HG03342 (cell line): Measurements from ENCODE around the gene ANO9.
"Not testable (repeated sequence)": the region's sequence is repeated elsewhere in the genome, so short reads cannot be mapped to it uniquely, and the experiment has no call there.

Experiments
- ATAC-seq: cut with Tn5 transposase; IDR thresholded peaks from one replicate; pipeline ENCODE4 v1.9.1; 2021; ENCODE audit warnings: mild to moderate bottlenecking, moderate library complexity; ENCODE audit not compliant: unreplicated experiment

Gene ANO9

DNA sequence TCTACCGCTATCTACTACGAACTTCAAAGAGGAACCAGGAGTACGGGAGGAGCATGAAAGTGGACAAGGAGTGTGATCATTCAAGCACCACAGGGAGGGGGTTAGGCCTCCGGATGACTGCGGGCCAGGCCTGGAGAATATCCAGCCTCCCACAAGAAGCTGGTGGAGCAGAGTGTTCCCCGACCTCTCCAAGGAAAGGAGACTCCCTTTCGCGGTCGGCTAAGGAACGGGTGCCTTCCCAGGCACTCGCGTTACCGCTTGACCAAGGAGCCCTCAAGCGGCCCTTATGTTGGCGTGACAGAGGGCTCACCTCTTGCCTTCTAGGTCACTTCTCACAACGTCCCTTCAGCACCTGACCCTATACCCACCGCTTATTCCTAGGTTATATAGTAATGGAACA lies 52.4 kb downstream of the ANO9 start:
- ATAC-seq, result not testable (repeated sequence)

DNA sequence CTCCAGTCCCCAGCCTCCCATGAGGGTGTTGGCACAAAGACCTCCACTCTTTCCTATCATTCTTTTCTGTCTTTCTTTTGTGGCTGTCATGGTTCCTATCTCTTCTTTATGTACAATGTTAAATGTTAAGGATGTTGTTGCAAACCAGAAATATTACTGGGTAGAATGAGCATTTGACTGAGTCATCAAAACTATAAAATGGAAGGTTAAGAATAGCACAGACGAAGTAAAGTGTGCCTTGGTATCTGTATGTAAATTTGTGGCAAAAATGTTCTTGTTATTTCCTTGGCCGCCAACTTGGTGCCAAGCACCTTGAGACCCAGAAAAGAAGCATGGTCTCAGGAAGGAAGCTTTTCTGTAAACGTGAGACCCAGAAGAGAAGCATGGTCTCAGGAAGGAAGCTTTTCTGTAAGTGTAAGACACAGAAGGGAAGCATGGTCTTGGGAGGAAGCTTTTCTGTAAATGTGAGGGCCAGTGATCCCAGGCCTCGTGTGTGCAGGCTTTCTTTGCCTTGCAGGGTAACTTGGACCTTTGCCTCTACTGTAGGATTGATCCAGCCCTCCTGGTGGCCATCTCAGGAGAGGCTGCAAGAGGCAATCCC lies 54.5 kb downstream of the ANO9 start:
- ATAC-seq, result no peak

DNA sequence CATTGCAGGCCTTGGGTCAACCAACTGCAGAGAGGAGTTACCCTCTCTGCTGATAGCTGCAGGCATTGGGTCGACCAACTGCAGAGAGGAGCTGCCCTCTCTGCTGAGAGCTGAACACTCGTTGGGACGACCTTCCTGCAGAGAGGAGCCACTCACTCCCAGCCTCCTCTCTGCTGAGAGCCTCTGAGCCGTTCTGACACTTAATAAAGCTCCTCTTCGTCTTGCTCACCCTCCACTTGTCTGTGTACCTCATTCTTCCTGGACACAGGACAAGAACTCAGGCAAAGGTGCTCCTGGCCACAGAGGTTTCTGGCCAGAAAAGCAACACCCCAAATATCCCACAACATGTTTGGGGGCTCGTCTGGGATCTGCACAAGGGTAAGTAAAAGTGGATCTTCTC lies 55.3 kb downstream of the ANO9 start:
- no peak for ATAC-seq

DNA sequence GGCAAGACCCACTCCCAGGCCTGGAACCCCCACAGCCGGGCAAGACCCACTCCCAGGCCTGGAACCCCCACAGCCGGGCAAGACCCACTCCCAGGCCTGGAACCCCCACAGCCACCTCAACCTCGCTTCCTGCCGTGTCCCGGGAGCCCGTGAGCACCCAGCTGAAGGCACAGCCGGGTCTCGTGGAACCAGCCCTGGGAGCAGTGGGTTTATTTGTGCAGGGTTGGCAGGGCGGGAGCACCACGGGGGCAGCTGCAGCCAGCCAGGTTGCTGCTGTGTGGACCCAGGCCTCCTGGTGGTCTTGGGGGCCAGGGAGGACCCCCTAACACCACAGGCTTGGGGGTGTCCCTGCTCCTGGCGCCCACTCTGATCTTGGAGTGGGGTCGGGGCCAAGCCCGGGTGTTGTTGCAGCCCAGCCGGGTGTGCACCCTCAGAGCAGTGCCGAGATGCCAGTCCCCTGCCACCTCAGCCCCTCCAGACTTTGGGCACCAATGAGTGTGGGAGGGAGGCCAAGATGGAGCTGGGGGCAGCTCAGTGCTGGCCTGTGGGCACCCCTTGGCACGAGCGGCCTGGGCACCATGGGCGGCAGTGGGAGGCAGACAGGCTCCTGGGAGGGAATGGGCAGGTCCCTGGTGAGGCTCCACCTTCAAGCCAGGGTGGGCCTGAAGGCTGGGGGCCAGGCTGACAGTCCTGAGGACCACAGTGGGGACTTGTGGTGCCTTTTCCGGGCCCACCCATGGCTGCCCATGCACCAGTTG lies 56.0 kb downstream of the ANO9 start:
- ATAC-seq, result no peak

DNA sequence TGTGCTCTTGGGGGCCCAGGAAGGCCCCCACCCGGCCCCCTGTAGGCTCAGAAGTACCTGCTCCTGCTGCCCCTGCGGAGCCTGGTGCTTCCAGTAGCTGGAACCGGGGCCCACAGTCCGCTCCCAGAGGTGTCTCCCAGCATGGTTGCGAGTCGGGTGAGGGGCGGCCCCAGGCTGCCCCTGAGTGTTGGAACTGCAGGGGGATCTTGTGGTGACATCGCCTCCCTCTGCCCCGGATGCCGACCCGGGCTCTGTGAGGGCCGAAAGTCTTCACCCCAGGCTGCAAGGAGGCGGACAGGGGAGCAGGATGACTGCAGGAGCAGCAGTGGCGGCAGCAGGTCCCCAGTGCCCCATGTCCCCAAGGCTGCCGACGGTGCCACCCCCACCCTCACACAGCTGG lies 57.3 kb downstream of the ANO9 start:
- no peak for ATAC-seq

DNA sequence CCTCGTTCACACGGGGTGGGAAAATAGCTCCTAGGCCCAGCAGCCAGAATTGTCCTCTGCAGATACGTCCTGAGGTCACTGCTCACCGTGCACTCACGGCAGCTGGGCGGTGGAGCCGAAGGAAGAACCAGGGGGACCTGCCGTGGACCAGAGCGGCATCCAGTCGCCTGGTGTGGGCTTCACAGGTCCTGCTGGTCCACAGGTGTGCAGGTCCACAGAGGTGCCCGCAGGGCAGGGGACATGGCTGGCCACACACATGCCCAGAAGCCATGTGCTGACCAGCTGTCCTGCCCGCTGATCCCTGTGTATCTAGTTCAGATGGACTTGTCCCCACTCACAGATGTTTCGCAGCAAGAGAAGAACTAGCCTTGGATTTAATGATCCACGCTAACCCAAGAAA lies 58.4 kb downstream of the ANO9 start:
- no peak for ATAC-seq

DNA sequence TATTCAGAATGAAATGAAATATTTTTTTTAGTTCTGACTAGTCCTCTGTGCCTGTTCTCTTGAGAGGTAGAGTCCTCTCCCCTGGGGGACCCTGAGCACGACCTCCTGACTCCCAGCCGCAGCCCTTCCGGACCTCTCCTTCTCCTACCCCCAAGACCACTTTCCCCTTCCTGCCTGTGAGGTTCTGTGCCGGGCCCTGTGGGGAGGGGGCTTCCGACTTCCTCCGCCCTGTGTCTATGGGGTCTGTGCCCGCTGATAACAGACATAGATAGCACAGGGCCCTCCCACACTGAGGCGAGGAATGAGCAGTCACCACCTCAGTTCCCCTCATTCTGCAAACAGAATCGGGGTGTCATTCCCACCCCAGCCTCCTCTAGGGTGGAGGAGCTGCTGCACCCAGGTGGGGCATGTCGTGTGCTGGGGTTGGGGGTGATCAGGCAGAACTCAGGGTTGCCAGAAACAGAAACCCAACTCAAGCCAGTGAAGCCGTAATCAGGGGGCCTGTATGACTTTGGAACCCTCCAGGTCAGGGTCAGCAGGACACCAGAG lies 59.7 kb downstream of the ANO9 start:
- ATAC-seq, result no peak

DNA sequence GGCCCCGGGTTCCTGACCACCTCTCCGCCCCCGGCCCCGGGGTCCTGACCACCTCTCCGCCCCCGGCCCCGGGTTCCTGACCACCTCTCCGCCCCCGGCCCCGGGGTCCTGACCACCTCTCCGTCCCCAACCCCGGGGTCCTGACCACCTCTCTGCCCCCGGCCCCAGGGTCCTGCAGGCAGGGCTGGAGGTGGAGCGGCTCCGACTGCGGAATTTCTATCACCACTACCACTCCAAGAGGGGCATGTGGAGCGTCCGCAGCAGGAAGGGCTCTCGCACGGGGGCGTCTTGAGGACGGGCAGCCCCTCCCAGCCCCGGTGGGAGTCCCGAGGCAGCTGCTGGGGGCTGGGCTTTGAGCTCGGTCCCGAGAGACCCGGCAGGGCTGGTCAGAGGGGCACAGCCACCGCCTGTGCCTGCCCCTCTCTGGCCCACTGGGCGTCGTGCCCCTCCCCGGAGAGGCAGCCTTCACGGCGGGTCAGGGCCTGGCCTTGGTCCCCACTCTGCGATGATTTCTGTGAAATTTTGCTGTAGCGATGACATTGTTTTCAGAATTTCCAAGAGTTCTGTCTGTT lies 60.2 kb downstream of the ANO9 start:
- no peak for ATAC-seq

DNA sequence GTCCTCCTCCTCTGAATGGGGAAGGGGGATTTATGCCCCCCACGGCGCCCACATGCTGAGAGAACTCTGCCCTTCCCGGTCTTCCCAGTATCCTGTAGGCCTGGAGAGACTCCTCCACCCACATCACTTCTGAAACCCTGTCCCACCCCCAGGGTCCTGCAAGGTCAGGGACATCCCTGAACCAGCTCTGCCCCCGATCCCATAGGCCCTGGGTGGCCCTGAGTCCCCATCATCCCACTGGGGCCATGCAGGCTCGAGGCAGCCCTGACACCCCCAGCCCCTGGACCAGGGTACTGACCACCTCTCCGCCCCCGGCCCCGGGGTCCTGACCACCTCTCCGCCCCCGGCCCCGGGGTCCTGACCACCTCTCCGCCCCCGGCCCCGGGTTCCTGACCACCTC lies 60.8 kb downstream of the ANO9 start:
- ATAC-seq, result no peak

DNA sequence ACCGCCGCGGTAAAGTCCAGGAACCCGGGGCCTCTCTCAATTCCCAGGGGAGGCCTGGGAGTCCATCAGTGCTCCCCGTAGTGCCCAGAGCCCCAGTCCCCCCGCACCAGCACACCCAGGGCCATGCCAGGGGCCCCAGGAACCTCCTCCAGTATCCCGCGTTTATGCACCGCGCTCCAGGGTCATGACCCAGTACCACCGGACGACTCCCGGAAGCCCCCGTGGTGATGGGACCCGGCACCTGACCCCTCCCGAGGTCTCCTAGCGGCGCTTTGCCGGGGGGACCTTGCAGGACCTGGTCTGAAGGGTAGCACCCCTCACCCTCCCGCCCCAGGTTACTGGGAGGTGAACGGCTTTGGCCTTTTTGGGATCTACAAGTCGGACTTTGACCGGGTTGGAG lies 61.3 kb downstream of the ANO9 start:
- no peak for ATAC-seq

DNA sequence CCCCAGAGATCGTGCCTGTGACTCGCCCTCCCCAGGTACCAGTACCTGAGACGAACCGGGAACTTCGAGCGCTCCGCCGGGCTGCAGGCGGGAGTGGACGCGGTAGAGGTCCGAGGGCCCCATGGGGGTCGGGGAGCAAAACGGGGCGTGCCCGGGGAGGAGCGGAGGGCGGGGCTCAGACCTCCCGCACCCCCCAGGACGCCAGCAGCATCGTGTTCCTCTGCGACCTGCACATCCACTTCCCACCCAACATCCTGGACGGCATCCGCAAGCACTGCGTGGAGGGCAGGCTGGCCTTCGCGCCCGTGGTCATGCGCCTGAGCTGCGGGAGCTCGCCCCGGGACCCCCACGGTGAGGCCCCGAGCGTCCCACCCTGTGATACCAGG lies 61.7 kb downstream of the ANO9 start:
- no peak for ATAC-seq

DNA sequence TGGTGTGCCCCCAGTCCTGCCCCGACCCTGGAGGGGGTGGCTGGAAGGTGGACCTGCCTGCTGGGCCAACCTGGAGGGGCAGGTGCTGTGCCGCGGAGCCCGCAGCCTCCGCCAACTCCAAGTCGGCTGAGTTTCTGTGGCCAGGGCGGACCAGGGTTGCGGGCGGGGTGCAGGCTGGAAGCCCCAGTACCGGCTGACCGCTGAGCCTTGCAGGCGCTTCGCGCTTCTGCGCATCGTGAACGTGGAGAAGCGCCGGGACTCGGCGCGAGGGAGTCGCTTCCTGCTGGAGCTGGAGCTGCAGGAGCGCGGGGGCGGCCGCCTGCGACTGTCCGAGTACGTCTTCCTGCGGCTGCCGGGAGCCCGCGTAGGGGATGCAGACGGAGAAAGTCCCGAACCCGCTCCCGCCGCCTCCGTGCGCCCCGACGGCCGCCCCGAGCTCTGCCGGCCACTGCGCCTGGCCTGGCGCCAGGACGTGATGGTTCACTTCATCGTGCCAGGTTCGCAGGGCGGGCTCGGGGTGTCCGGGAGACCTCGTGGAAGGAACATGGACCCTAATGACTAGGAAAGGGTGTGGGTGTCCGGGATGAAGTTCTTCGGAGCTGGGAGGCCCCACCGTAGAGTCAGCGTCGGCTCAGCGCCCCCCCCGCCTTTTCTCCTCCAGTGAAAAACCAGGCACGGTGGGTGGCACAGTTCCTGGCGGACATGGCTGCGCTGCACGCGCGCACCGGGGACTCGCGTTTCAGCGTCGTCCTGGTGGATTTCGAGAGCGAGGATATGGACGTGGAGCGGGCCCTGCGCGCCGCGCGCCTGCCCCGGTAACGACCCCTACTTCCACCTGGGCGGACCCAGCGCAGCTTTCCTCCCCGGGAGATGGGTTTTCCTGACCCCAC lies 62.4 kb downstream of the ANO9 start:
- ATAC-seq, result no peak

DNA sequence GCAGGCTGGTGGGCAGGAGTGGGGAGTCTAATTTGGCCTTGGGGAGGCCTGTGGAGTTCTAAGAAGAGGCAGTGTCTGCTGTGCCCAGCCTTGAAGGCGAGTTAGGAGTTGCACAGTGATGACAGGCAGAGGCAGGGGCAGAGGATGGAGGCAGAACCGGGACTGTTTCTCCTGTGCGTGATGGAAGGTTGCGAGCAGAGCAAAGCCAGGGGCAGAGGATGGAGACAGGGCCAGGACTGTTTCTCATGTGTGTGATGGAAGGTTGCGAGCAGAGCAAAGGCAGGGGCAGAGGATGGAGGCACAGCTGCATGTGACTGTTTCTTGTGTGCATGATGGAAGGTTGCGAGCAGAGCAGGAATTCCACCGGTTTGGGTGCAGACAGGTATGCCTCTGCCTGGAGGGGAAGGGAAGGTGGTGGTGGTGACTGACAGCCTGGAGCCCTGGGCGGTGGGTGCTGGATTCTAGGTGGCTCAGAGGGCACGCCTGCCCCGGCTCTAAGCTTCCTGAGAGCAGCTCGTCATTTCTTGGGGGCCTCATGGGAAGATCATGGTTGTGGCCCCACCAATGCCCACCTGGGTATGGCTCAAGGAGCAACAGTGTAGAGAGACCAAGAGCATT lies 63.8 kb downstream of the ANO9 start:
- ATAC-seq, result no peak

DNA sequence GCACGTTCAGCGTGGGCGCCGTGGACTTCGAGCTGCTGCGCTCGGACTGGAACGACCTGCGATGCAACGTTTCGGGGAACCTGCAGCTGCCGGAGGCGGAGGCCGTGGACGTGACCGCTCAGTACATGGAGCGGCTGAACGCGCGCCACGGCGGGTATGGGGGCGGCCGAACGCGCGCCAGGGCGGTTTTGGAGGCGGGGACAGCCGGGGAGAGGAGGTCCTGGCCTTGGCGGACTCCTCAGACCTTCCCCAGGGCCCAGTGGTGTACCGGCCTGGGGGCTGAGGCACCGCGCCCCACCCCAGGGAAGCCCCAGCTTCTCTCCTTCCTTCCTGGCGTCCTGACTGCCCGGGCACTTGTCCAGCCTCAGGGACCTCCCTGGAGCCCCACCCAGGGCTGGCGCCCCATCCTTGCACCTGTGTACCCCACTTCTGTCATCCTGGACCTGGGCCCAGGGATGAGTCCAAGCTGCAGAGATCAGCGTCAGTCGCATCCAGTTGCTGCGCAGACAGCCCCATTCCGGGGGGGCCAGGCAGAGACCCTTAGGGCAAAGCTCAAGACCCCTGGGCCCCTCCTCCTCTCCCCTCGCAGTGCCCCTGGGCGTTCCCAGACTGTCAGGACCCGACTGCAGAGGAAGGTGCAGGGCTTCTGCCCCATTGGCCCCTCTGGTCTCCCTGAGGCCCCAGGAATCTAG lies 64.5 kb downstream of the ANO9 start:
- no peak for ATAC-seq

DNA sequence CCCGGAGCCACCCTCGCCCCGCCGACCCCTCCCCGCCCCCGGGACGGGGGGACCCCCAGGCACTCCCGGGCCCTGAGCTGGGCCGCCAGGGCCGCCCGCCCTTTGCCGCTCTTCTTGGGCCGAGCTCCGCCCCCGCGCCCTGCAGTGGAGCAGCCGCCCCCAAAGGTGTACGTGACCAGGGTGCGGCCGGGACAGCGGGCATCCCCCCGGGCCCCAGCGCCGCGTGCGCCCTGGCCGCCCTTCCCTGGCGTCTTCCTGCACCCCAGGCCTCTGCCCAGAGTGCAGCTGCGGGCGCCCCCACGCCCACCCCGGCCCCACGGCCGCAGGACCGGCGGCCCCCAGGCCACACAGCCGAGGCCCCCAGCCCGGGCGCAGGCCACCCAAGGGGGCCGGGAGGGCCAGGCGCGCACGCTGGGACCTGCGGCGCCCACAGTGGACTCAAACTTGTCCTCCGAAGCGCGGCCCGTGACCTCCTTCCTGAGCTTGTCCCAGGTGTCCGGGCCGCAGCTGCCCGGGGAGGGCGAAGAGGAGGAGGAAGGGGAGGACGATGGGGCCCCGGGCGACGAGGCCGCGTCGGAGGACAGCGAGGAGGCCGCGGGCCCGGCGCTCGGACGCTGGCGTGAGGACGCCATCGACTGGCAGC lies 65.2 kb downstream of the ANO9 start:
- no peak for ATAC-seq

DNA sequence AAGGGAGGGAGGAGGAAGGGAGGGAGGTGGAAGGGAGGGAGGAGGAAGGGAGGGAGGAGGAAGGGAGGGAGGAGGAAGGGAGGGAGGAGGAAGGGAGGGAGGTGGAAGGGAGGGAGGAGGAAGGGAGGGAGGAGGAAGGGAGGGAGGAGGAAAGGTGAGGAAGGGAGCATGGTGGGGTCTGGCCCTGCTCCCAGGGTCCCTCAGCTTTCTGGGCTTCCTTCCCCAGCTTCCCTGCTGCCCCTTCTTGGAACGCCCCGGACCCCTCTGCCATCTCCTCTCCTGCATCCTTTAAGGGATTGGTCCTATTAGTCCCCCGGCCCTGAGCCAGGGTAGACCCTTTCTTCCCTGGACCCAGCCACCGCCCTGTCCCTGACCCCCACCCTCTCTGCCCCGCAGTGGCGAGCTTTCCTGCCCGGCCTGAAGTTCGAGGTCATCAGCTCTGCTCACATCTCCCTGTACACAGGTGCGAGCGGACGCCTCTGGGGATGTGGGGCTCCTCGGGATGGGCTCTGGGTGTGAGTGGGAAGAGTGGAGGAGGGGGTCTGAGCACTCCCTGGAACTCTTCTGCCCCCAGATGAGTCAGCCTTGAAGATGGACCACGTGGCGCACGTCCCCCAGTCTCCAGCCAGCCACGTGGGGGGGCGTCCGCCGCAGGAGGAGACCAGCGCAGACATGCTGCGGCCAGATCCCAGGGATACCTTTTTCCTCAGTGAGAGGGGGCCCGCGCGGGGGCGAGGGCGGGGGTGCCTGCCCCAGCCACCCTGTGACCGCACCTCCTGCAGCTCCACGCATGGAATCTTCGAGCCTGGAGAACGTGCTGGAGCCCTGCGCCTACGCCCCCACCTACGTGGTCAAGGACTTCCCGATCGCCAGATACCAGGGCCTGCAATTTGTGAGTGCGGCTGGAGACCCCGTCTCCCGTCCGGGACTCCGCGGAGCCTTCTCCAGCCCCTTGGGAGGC lies 66.5 kb downstream of the ANO9 start:
- ATAC-seq, result no peak

DNA sequence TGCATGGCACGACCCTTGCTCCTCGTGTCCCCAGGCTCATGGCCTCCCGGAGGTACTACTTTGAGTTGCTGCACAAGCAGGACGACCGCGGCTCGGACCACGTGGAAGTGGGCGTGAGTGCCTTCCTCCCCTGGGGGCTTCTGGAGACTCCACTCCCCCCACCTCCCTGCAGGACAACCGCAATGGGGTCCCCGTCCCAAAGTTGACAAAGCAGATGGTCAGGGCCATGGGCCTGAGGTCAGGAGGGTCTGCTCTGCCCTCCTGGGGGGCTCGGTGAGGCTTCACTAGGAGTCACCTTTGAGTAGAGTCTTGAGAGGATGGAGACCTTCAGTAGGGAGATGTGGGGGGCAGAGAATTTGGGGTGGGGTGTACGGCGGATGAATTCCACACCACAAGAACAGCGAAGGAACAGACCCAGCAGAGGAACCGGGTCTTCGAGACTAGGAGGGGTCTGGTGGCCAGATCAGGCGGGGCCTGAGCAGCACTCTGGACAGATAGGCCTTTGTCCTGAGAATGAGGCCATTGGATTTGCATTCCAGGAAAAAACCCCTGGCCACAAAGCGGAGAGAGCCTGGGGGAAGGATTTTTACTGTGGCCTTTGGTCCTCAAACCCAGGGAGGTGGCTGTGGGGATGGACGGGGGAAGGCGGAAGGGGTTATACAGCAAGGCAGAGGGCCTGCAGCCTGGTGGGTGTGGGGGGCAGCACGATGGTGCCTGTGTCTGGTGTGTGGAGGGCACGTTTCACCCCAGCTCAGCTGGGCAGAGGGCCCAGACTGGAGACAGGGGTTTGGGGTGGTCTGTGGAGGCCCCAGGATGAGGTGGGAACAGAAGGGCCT lies 67.9 kb downstream of the ANO9 start:
- no peak for ATAC-seq
